ENCODE data around the gene GPATCH8. TPM values are rescaled to one million over a fixed set of nuclear protein-coding genes. Genes with fewer than 3 reads are reported as not detected.

The GPATCH8 gene
- total RNA-seq, 4 donors from 2014 or later, result 14.5 to 53.1 (median 31.2) TPM

DNA sequence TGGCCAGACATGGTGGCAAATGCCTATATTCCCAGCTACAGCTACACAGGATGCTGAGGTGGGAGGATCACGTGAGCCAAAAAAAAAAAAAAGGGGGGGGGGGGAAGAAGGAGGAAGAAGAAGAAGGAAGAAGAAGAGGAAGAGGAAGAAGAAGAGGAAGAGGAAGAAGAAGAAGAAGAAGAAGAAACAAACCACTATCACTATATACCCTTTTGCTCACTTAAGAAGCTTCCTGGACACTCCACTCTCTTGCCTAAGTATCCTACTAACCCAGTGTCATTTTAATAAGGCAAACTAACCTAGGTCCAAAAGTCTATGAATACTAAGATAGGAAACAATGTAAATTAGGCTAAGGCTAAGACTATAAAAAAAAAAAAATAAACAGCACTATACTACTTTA is 54.8 kb downstream of the GPATCH8 start:
- Histone ChIP-seq H3K4me3 (no peak overlapping the region), H3K36me3 (no peaks in the 10 kb centered on the region), H3K9me3 (no peaks in the 10 kb centered on the region), H3K27me3 (no peaks in the 10 kb centered on the region), H3K4me1 (no peaks in the 10 kb centered on the region), H3K27ac (no peak overlapping the region)
- intact Hi-C loops (cut with DNase I; ENCODE audit: low total_unique reads), result no loop called here
- 56 to 75% methylated on average over 1 of the region's 1 CpG for WGBS, 2 donors (ENCODE audit: low coverage in 1 of 2)
- in situ Hi-C loops (cut with MboI; ENCODE audit: low pct_ligation_motif_present in 1 of 4, low pct_unique_long_range_greater_than_20kb in 1 of 4, low sequenced_read_pairs in 3 of 4), result no loop called here
- no peak for DNase-seq
- no peak for TF ChIP-seq POLR2A (IDR thresholded peaks at IDR 0.05)
- TF ChIP-seq, protein P1, sequence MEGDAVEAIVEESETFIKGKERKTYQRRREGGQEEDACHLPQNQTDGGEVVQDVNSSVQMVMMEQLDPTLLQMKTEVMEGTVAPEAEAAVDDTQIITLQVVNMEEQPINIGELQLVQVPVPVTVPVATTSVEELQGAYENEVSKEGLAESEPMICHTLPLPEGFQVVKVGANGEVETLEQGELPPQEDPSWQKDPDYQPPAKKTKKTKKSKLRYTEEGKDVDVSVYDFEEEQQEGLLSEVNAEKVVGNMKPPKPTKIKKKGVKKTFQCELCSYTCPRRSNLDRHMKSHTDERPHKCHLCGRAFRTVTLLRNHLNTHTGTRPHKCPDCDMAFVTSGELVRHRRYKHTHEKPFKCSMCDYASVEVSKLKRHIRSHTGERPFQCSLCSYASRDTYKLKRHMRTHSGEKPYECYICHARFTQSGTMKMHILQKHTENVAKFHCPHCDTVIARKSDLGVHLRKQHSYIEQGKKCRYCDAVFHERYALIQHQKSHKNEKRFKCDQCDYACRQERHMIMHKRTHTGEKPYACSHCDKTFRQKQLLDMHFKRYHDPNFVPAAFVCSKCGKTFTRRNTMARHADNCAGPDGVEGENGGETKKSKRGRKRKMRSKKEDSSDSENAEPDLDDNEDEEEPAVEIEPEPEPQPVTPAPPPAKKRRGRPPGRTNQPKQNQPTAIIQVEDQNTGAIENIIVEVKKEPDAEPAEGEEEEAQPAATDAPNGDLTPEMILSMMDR (IDR thresholded peaks at IDR 0.05), result no peak
- TF ChIP-seq EP300 (IDR thresholded peaks at IDR 0.05; ENCODE audit: low read depth), result no peak
- TF ChIP-seq POLR2AphosphoS5 (IDR thresholded peaks at IDR 0.05), result no peak

DNA sequence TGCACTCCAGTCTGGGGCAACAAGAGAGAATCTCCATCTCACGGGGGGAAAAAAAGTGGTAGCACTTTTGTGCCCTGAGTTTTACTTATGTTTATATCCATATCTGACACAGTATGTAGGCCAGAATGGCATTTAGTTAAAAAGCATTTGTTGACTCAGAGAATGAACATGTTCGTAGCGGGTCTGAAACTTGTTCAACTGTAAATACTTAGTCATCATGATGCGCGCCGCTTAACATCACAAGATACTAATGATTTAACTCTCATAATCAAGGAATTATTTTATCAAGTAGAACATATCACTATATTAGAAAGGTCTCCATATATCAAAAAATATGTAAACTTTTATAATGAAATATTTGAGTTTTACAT is 58.5 kb downstream of the GPATCH8 start:
- H3K36me3 ChIP-seq, result no peaks in the 10 kb centered on the region
- H3K27me3 ChIP-seq, result no peaks in the 10 kb centered on the region
- TF ChIP-seq POLR2A (IDR thresholded peaks at IDR 0.05) (no peak), EP300 (IDR thresholded peaks at IDR 0.05; ENCODE audit: low read depth) (no peak), POLR2AphosphoS5 (IDR thresholded peaks at IDR 0.05) (no peak)
- TF ChIP-seq, protein P1 (IDR thresholded peaks at IDR 0.05), result no peak
- peaks cover 0 to 1% (median 0%) of the 10 kb centered on the region in 4 donors for H3K4me1 ChIP-seq
- intact Hi-C loops (cut with DNase I; ENCODE audit: low total_unique reads), result no loop called here
- no peak overlapping the region for H3K27ac ChIP-seq
- no peaks in the 10 kb centered on the region for H3K9me3 ChIP-seq
- no peak for DNase-seq
- H3K4me3 ChIP-seq, result no peak overlapping the region
- 91 to 93% methylated on average over 6 of the region's 6 CpGs for WGBS, 2 donors (ENCODE audit: low coverage in 1 of 2)
- in situ Hi-C loops (cut with MboI; ENCODE audit: low pct_ligation_motif_present in 1 of 4, low pct_unique_long_range_greater_than_20kb in 1 of 4, low sequenced_read_pairs in 3 of 4), result no loop called here

DNA sequence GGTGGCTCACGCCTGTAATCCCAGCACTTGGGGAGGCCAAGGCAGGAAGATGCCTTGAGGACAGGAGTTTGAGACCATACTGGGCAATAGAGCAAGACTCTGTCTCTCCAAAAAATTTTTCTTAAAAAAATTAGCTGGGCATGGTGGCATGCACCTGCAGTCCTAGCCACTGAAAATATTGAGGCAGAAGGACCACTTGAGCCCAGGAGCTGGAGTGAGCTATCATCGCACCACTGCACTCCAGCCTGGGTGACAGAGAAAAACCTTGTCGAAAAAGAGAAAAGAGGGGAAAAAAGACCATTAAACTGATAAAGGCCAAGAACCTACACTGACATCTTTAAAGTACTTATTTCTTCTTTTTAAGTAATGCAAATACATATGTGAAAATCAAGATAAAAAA is 60.4 kb downstream of the GPATCH8 start:
- H3K4me3 ChIP-seq, result no peak overlapping the region
- DNase-seq, result no peak
- TF ChIP-seq POLR2AphosphoS5 (IDR thresholded peaks at IDR 0.05), result no peak
- TF ChIP-seq, protein P1 (IDR thresholded peaks at IDR 0.05), result no peak
- no peak for TF ChIP-seq EP300 (IDR thresholded peaks at IDR 0.05; ENCODE audit: low read depth)
- no peak for TF ChIP-seq POLR2A (IDR thresholded peaks at IDR 0.05)
- WGBS, 2 donors (ENCODE audit: low coverage in 1 of 2), result 92 to 93% methylated on average over 2 to 3 of the region's 3 CpGs
- H3K4me1 ChIP-seq, result peaks cover 0 to 11% (median 1%) of the 10 kb centered on the region in 4 donors
- H3K27me3 ChIP-seq, result no peaks in the 10 kb centered on the region
- no peaks in the 10 kb centered on the region for H3K36me3 ChIP-seq
- in situ Hi-C loops (cut with MboI; ENCODE audit: low pct_ligation_motif_present in 1 of 4, low pct_unique_long_range_greater_than_20kb in 1 of 4, low sequenced_read_pairs in 3 of 4) (no loop called here), intact Hi-C loops (cut with DNase I; ENCODE audit: low total_unique reads) (no loop called here)
- no peaks in the 10 kb centered on the region for H3K9me3 ChIP-seq
- H3K27ac ChIP-seq, result no peak overlapping the region

DNA sequence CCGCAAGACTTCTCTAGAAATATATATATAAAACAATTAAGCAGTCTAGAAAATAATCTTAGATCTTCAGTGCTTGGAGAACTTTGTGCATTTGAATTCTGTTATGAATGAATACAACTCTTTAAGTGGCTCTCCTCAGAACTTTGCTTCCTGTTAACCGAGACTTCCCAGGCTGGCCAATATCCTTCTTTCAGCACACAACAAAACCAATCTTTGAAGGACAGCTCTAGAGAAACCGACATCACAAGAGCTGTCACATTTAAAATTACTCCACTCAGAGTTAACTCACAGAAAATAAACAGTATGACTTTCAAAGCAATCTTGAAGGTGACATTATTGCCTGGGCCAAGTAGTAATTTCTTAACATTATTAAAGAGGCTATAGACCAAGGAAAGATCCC is 64.0 kb downstream of the GPATCH8 start:
- Histone ChIP-seq H3K36me3 (peaks cover 0 to 22% (median 5%) of the 10 kb centered on the region in 4 donors), H3K4me3 (no peak overlapping the region), H3K9me3 (no peaks in the 10 kb centered on the region), H3K27me3 (no peaks in the 10 kb centered on the region), H3K4me1 (peaks cover 0 to 11% (median 1%) of the 10 kb centered on the region in 4 donors), H3K27ac (no peak overlapping the region)
- 85 to 94% methylated on average over 2 to 3 of the region's 3 CpGs for WGBS, 2 donors (ENCODE audit: low coverage in 1 of 2)
- TF ChIP-seq POLR2A (IDR thresholded peaks at IDR 0.05), result no peak
- no peak for TF ChIP-seq EP300 (IDR thresholded peaks at IDR 0.05; ENCODE audit: low read depth)
- TF ChIP-seq POLR2AphosphoS5 (IDR thresholded peaks at IDR 0.05), result no peak
- TF ChIP-seq, protein P1 (IDR thresholded peaks at IDR 0.05), result no peak
- no peak for DNase-seq
- intact Hi-C loops (cut with DNase I; ENCODE audit: low total_unique reads), result no loop called here
- in situ Hi-C loops (cut with MboI; ENCODE audit: low pct_ligation_motif_present in 1 of 4, low pct_unique_long_range_greater_than_20kb in 1 of 4, low sequenced_read_pairs in 3 of 4), result no loop called here

All from transverse colon (tissue), 4 donors.